Measurements from ENCODE around the gene PRSS21. TPM values are rescaled to one million over a fixed set of nuclear protein-coding genes. Genes with fewer than 3 reads are reported as not detected.

The PRSS21 gene
- total RNA-seq, 4 donors from 2014 or later: 0.68 TPM; not detected in 3

- no peak for TF ChIP-seq CTCF (IDR thresholded peaks at IDR 0.05; ENCODE audit: low read depth)
Observed at GRCh38 chr16:2853531-2854073, 36.6 kb downstream of the PRSS21 start.

GRCh38 chr16:2854700-2855309, 37.8 kb downstream of the PRSS21 start:
- TF ChIP-seq CTCF (IDR thresholded peaks at IDR 0.05; ENCODE audit: low read depth): no peak

- no peak for TF ChIP-seq CTCF (IDR thresholded peaks at IDR 0.05; ENCODE audit: low read depth)
Observed at GRCh38 chr16:2855536-2855935, 38.5 kb downstream of the PRSS21 start.

- no peak for TF ChIP-seq CTCF (IDR thresholded peaks at IDR 0.05; ENCODE audit: low read depth)
Observed at GRCh38 chr16:2856061-2856670, 39.1 kb downstream of the PRSS21 start.

GRCh38 chr16:2856686-2857450, 39.8 kb downstream of the PRSS21 start:
- no peak for TF ChIP-seq CTCF (IDR thresholded peaks at IDR 0.05; ENCODE audit: low read depth)

GRCh38 chr16:2857451-2858244, 40.6 kb downstream of the PRSS21 start, which contains the start of gene PRSS22:
Gene PRSS22 (minus strand): TSS chr16:2858170. CDS start chr16:2858104, 66 bp downstream.
- TF ChIP-seq CTCF (IDR thresholded peaks at IDR 0.05; ENCODE audit: low read depth): no peak
